Left ventricle myocardium superior (tissue), 1 donor: ENCODE results near the gene C6. TPM values are rescaled to one million over a fixed set of nuclear protein-coding genes. Genes with fewer than 3 reads are reported as not detected.

Source experiments
- ATAC-seq: fragments of 200-7000 bp; cut with Tn5 transposase; one replicate; pipeline ENCODE4 v1.9.1; 2020; ENCODE audit warnings: mild to moderate bottlenecking, moderate library complexity
- DNase-seq: peaks from one replicate; pipeline ENCODE4 v3.0.0-alpha.2; 2020
- intact Hi-C: fragments of 100-400 bp; cut with micrococcal nuclease; formaldehyde crosslinking; loops from one replicate; pipeline ENCODE4 v1.11.0; 2022
- total RNA-seq: library from RNA; stranded (reverse); fragmentation: NEBNext Ultra II Directional; extraction: Animal tissue kit (Norgen Biotek cat#: 25700); gene quantifications from one replicate; pipeline ENCODE4 v1.2.1, GENCODE V29; 2021
- donor health status: DM: no; HTN: yes; CAD: no; lungs with severe emphysema.

Gene C6
- total RNA-seq, 1 donor from 2014 or later: 44.6 TPM

GRCh38 chr5:41151564-41151963, 61.8 kb downstream of the C6 start:
- intact Hi-C loops: no loop called here
- DNase-seq: no peak
- peak; percentile 20 for ATAC-seq

GRCh38 chr5:41148448-41148847, 64.9 kb downstream of the C6 start:
- DNase-seq (no peak), ATAC-seq (no peak)
- intact Hi-C loops: no loop called here

GRCh38 chr5:41145306-41145705, 68.0 kb downstream of the C6 start:
- DNase-seq (no peak), ATAC-seq (no peak)
- intact Hi-C loops: no loop called here

GRCh38 chr5:41143131-41143901, 70.0 kb downstream of the C6 start:
- DNase-seq: no peak
- peak; percentile 58 for ATAC-seq
- intact Hi-C loops: no loop called here

DNA sequence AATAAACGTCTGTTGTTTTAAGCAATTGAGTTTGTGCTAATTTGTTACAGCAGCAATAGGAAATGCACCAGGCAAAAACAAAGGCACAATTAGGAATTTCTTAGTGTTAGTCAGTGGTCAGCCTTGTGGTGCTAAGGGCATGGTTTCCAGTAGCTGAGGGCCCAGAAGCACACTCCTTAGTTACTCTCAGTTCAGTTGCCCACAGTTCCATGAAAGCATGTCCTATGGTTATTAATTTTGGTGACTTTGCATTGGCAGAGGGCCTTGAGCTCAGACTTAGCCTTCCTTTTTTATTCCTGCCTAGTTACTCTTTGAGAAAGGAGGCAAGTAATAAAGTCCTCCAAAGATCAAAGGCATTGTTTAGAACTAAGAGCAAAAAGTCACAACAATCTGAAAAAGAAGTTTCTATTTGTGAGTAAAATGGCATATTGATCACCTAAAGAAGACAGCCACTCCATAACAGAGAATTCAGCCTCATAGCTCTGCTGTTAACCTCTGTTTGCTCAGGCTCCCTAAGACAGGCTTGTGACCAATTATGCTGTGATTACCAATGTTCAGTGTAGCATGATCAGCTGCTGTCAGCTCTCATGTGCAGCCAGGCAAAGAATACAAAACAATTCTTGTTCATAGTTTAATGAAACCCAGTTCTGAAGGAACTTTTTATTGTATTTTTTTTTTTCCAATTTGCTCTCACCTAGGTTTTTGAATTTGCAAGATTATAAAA, 85.2 kb downstream of the C6 start:
- DNase-seq: no peak
- no peak for ATAC-seq
- intact Hi-C loops: no loop called here

- DNase-seq (no peak), ATAC-seq (no peak)
- intact Hi-C loops: no loop called here
These were observed 90.9 kb downstream of the C6 start for GRCh38 chr5:41122459-41122858.

DNA sequence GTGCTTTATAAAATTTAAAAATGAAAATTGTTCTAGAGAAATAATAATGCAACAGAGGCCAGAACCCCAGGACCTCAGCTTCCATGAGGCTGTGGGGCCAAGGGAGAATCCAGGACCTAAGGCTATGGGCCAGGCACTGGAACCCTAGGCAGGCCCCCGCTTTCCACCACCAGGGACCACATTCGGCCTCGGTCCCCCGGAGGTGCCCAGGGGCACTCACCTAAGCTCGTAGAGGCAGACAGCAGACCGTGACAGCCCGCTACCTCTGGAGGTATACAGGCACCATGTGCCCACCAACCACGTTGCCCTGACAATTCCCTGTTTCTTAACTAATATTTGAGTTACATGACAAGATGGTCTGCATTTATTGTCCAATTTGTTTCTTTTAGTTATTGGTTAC, 92.7 kb downstream of the C6 start:
- intact Hi-C loops: no loop called here
- ATAC-seq: no peak

DNA sequence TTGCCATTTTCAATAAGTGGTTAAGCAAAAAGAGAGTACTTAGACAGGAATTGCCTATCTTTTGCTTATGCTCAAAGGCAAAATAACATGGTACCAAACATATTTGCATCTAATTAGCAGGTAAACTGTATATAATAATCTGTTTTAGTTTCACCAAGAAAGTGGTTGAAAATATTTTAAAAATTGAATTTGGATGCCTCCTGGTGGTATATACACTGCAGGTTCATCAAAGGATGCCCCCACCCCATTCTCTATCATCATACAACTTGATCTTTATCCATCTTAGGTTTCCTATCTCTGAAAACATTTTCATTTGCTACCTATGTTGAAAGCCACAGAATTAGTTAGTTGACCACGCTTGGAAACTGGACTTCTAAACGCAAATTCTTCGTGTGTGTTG, 95.2 kb downstream of the C6 start:
- DNase-seq (no peak), ATAC-seq (no peak)
- intact Hi-C loops: no loop called here

More for the DNA sequence above, 92.7 kb downstream of the C6 start:
- no peak for DNase-seq

DNA sequence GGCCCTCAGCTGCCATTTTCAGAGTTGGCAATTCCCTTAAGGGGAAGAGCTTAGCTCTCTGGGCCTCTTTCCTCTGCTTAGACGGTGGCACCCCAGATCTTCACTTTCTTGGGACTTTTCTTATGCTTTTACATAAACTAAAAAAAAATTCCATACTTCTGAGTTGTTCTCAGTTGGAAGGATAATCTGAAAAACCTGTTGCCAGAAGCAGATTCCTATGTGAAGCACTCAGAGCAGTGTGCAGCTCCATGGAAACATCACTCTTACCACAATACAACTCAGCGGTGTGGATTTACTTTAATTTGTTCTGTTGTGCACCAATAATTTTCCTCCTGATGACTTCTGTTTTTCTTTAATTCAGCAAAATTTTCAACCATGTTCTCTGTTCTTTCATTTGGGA, 98.1 kb downstream of the C6 start:
- DNase-seq (no peak), ATAC-seq (no peak)
- intact Hi-C loops: no loop called here

DNA sequence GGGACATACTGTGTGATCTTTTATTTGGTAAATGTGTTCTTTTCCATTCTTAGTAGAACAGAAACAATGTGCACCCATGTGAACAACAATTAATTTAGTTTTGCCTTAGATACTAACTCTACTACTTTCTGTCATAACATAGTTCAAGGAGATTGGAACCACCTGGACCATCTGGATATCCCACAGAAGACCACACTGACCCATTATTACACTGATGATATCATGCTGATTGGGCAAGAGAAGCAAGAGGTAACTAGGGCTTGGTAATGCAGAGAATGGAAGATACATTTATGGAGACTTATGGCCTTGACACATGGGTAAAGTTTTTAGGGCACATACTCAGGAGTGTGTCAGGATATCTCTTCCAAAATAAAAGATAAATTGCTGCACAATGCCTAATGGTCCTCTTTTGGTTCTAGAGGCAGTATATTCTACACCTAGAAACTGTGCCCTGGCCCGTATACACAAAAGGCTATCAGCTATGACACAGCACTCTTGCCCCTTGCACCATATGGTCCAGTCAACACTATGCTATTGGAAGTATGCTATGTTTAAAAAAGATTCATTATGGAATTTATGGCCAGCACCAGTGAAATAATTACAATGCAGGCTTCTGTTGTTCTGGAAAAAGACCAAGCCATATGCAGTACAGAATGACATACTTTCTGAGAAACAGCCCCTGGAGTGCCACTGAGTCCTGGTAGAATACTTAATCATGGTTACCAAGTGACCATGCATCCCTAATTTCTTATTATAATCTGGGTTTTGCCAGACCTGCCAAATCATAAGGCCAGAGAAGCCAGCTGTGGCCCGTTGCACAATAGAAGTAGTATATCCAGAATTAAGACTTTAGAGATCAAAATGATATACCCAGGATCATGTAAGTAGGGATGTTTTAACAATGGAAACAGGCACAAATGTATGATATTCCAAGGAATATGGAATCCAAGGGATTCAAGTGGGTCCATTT, 100.6 kb downstream of the C6 start:
- peak; percentile 66 for ATAC-seq
- no peak for DNase-seq
- intact Hi-C loops: no loop called here

GRCh38 chr5:41109186-41109585, 104.1 kb downstream of the C6 start:
- intact Hi-C loops: no loop called here

GRCh38 chr5:41102341-41102740, 111.0 kb downstream of the C6 start:
- DNase-seq (no peak), ATAC-seq (no peak)
- intact Hi-C loops: no loop called here

More at GRCh38 chr5:41109186-41109585, 104.1 kb downstream of the C6 start:
- ATAC-seq: no peak
- DNase-seq: no peak

GRCh38 chr5:41097642-41098041, 115.7 kb downstream of the C6 start:
- intact Hi-C loops: no loop called here
- DNase-seq (no peak), ATAC-seq (peak; percentile 60)

- intact Hi-C loops: no loop called here
- DNase-seq: no peak
- peak; percentile 37 for ATAC-seq
These were observed 117.8 kb downstream of the C6 start for GRCh38 chr5:41095324-41096101.

- ATAC-seq (peak; percentile 15), DNase-seq (no peak)
- intact Hi-C loops: no loop called here
These were observed 118.5 kb downstream of the C6 start for GRCh38 chr5:41094871-41095270.

- intact Hi-C loops: no loop called here
- DNase-seq: no peak
- peak; percentile 73 for ATAC-seq
These were observed 119.5 kb downstream of the C6 start for GRCh38 chr5:41093803-41094202.
